GM18861 (cell line): Measurements from ENCODE around the gene FGR.

Experiments
- ATAC-seq: cut with Tn5 transposase; IDR thresholded peaks from one replicate; pipeline ENCODE4 v1.9.1; 2021; ENCODE audit not compliant: unreplicated experiment

The FGR gene

DNA sequence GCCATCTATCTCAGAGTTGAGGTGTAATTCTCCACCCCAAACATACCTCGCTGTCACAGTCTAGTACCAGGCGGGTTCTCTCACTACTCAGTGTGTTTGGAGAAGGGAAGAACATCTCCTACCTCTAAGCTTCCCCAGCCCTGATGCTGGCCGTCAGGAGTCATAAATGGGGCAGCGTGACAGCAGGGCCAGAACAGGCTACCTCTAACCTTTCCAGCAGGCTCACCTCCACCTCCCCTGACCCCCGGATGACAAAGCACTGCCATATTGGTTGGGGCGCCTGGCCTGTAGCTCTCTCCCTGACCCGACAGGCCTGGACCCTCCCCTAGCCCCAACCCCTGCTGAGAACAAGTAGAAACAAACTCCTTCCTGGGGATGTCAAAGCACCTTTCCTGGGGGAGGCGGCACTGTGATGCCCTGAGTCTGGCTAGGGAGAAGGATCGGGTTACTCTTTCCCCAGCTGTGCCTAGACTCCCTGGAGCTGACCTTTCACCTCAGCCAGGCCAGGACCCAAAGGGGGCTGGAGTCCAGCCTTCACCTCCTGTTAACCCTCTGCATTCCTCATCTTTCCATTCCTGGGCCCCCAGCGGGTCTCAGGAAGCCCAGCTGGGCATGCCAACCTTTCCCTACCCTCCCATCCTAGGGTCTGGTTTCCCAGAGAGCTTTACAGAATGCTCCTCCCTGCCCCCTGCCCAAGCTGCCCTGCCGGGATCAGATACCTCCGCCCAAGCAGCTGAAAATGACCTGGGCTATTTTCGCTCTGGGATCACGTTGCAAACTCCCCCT is 65.3 kb downstream of the FGR start:
- ATAC-seq, result no peak

DNA sequence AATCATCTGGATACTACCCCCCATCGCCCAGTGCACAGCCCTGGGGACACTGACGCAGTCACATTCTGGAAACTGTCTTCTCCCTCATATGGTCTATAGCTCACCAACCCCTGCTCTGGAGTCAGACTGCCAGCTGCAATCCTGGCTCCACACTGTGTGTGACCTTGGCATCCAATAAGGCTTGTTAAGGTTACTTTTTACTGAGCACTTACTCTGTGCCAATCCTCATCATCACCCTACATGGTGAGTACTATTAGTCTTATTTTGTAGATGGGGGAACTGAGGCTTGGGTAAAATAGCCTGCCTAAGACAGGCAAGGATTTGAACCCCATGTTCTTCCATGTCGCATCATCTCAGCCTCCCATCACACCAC is 65.9 kb downstream of the FGR start:
- ATAC-seq, result no peak

DNA sequence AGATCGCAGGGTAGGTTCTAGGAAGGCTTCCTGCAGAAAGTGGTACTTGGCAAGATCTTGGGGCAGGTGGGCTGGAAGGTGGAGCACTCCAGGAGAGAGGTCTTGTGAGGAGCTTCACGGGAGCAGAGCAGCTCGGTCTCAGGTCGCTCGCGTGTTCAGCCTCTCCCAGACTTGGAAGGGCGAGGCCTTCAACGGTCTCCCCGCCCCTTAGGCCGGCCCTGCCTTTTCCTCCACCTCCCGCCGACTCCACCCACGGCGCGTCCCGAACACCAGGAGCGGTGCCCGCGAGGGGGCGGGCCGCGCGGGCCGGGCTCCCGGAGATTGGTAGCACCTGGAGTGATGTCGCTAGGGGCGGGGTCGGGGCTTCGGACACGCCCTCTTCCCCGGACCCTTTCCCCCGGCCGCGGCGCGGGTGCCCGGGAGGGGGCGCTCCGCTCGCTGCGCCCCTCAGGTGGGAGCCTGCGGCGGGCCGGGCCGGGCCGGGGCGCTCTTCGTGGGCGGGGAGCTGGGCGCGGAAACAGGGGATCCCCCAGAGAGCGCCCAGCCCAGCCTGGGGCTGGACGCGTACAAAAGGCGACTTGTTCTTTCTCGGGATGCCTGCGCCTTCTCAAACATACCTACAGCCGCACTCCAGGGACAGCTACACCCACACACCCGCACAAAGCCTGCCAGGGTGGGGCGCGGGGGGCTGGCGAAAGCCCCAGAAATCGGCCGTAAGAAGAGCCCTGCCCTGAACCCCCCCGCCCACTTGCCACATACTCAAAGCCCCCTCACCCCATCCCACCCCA is 66.5 kb downstream of the FGR start:
- peak; percentile 86 for ATAC-seq

DNA sequence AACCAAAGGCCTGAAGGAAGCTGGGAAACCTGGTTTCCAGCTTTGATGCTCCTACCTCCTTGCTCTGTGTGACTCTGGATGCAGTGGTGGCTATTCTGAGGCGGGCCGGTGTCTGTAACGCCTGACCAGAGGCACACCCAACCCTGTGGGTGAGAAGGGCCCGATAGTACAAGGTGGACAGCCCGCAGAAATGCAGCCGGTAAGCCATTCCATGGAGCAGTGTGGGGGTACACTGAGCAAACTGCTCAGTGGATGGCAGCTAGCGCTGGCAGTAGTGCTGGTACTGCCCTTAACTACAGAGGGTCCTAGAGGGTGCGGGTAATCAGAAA is 67.0 kb downstream of the FGR start:
- ATAC-seq, result no peak

DNA sequence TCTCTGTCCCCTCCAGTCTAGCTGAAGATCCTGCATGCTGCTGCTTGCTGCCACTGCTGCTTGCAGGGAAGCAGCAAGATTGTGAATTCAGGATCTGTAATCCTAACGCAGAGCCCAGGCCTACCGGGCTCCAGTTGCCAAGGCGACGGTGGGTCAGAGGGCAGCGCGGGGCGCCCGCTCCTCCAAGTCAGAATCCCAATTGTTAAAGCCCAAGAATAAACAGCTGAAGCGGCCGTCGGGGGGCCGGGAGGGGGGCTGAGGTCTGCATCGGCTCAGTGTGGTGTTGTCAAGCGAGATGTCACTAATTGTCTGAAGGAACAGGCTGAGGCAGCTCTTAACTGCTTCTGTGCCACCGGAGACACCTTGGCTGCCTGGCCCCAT is 67.8 kb downstream of the FGR start:
- no peak for ATAC-seq

DNA sequence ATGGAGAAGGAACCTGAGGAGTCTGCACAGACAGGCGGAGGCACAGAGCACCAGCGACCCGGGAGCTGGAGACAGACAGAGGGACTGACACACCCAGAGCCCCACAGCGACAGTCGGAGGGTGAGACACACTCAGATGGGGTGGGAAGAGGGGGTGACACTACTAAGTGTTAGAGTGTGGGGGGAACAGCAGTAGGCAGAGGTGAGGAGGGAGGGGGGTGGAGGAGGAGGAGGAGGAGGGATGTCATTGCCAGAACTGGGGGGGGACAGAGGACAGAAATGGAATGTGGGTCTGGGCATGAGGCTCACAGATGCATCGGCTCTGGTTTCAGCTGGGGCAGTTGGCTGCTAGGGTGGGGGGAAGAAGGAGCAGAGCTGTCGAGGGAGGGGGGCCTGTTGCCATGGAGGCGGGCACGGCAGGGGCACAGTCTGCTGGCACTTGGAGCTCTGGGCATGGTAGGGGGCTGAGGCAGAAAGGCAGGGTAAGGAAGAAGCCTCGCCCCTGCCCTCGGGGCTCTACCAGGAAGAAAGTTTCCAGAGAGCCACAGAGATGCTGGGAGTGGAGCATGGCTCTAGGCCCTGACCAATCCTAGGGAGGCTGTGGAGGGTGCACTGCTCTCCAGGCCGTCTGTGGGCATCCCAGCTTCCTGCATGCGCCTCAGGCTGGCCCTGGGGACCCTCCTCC is 68.4 kb downstream of the FGR start:
- no peak for ATAC-seq

DNA sequence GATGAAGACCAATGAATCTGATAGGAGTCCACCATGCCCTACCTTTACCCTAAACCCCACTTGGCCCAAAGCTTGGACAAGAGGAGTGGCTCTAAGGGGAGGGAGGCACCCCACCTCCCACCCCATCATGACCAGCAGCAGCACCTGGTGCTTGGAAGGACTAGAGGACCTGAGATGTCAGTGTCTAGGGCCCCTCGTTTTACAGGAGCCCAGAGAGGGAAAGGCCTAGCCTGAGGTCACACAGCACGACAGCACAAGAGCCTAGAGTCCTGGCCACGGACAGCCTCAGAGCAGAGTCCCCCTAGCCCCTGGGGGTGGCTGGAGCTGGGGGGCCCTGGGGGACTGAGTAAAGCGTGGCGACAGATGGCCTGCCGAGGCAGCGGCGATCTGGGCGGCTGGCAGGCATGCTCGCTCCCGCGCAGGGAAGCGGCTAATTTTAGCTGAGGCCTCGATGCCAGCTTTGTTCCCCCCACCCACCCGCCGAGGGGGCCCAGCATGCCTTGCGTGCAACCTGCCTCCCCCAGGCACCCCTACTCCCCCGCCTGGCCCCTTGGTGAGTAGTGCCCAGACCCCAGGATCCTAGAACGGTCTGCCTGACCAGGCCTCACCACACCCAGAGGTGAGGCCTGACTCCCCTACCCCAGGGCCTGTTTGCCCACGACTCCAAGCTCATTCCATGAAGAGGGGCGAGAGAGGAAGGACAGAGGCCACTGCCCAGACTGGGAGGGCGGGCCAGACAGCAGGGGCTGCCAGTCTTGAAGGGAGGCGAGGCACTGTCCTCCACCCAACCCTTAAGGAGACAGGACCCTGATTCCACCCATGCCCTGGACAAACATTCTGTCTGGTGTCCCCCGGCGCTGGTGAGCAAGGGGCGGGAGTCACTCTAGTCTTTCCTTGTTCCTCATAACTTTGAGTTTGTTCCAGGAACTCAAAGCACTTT is 70.0 kb downstream of the FGR start:
- ATAC-seq, result no peak

DNA sequence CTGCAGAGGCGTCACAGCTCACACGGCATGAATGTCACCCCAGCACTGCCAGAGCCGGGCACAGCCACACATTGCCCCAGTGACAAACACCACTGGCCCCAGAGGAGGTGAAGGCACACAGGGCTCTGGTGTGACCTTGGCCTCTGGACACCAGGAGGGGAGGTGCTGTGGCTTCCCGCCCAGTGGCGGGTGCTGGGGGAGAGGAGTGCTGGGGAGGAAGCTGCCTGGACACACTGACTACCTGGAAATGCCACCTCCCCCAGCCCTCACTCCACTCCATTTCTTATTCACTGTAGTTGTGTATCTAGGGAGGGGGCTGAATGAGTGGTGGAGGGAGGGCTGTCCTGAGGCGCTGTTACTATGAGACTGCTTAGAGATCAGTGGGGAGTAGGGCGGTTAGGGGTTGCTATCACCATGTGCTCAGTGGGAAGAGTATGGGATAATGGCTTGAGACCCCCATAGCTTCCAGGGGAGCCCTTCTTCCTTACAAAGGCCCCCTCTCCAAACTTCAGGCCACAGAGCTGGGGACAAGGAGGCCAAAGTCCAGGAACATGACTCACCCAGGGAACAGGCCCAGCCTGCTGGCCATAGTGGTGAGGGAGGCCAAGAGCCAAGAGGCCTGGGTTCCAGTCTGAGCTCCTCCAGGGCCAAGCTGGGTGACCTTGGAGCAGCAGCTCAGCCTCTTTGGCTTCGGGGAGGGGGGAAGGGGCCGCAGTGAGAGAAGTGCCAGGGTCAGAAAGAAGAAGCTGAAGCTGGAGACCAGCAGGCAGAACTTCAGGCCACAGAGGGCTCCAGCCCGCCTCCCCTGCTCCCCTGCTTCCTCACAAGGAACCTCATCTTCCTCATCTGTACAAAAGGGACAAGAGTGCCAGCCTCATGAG is 71.2 kb downstream of the FGR start:
- no peak for ATAC-seq

DNA sequence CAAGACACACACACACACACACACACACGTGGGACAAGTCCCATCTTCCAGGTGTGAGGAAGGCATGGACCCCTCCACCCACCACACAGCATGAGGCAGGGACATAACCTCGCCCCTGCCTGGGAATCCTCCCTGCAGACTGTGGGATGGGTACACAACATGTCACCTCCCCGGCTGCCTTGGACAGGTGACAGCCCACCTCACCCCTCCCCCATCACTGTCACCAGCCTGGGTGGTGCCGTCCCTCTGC is 71.7 kb downstream of the FGR start:
- no peak for ATAC-seq

DNA sequence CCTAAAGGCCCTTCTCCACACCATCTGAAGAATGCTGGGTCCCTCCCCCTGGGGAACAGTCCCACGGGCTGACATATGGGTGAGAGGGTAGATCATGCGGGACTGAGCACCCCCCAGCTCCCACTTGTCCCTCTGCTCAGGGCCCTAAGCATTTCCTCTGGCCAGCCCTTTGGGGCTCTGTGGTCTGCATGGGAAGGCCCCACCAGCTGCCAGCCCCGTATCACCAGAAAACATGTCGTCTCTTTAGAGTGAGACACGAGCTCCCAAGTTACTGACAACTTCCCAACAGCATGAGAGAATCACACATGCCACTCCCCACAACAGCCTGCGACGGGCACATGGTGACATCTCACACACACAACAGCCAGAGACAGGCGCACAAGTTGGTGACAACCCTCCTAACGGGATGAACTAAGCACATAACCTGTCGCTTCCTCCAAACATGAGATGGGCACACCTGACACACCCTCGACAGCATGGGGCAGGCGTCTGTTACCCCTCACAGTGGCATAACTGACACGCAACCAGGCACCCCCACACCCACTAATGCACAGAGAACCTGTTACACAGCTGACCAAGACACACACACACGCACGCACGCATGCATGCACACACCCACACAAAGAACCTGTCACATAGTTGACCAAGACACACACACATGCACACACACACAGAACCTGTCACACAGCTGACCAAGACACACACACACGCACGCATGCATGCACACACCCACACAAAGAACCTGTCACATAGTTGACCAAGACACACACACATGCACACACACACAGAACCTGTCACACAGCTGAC is 72.2 kb downstream of the FGR start:
- ATAC-seq, result no peak
